ENCODE results near the gene GPRC5C. TPM values are rescaled to one million over a fixed set of nuclear protein-coding genes. Genes with fewer than 3 reads are reported as not detected.

The GPRC5C gene
- total RNA-seq, result 0.20 and 0.37 TPM in 2 replicates

GRCh38 chr17:74431568-74432423, at the start of gene GPRC5C:
Gene GPRC5C (plus strand): TSS chr17:74432088. CDS start chr17:74439777, 7,689 bp downstream.
- intact Hi-C loops (cut with micrococcal nuclease), result loop anchor here (2.0 kb wide), 1 partner anchor 23 kb away; no protein-coding TSS in a partner anchor

- intact Hi-C loops (cut with micrococcal nuclease), result no loop called here
These were observed 48.7 kb upstream of the GPRC5C start for GRCh38 chr17:74383141-74383540.

GRCh38 chr17:74385201-74385600, 46.7 kb upstream of the GPRC5C start:
- intact Hi-C loops (cut with micrococcal nuclease), result no loop called here

GRCh38 chr17:74386386-74386785, 45.5 kb upstream of the GPRC5C start:
- intact Hi-C loops (cut with micrococcal nuclease), result no loop called here

- intact Hi-C loops (cut with micrococcal nuclease), result no loop called here
These were observed 44.3 kb upstream of the GPRC5C start for GRCh38 chr17:74387365-74388218.

GRCh38 chr17:74389084-74389753, 42.7 kb upstream of the GPRC5C start:
- intact Hi-C loops (cut with micrococcal nuclease), result no loop called here

GRCh38 chr17:74389937-74390679, 41.8 kb upstream of the GPRC5C start:
- intact Hi-C loops (cut with micrococcal nuclease), result no loop called here

- intact Hi-C loops (cut with micrococcal nuclease), result no loop called here
These were observed 40.9 kb upstream of the GPRC5C start for GRCh38 chr17:74390680-74391653.

- intact Hi-C loops (cut with micrococcal nuclease), result no loop called here
These were observed 40.1 kb upstream of the GPRC5C start for GRCh38 chr17:74391771-74392170.

- intact Hi-C loops (cut with micrococcal nuclease), result no loop called here
These were observed 39.0 kb upstream of the GPRC5C start for GRCh38 chr17:74392848-74393247.

- intact Hi-C loops (cut with micrococcal nuclease), result no loop called here
These were observed 38.4 kb upstream of the GPRC5C start for GRCh38 chr17:74393346-74393942.

GRCh38 chr17:74394275-74394950, 37.5 kb upstream of the GPRC5C start:
- intact Hi-C loops (cut with micrococcal nuclease), result no loop called here

GRCh38 chr17:74394977-74395376, 36.9 kb upstream of the GPRC5C start:
- intact Hi-C loops (cut with micrococcal nuclease), result no loop called here

GRCh38 chr17:74396567-74396966, 35.3 kb upstream of the GPRC5C start:
- intact Hi-C loops (cut with micrococcal nuclease), result no loop called here

- intact Hi-C loops (cut with micrococcal nuclease), result no loop called here
These were observed 29.8 kb upstream of the GPRC5C start for GRCh38 chr17:74402048-74402447.

- intact Hi-C loops (cut with micrococcal nuclease), result no loop called here
These were observed 28.3 kb upstream of the GPRC5C start for GRCh38 chr17:74403512-74404137.

- intact Hi-C loops (cut with micrococcal nuclease), result no loop called here
These were observed 27.7 kb upstream of the GPRC5C start for GRCh38 chr17:74404218-74404617.

- intact Hi-C loops (cut with micrococcal nuclease), result no loop called here
These were observed 27.1 kb upstream of the GPRC5C start for GRCh38 chr17:74404789-74405188.
